ENCODE measurements around the gene IL18RAP. TPM values are rescaled to one million over a fixed set of nuclear protein-coding genes. Genes with fewer than 3 reads are reported as not detected.

IL18RAP gene
- total and polyA plus RNA-seq, 4 donors = 1.00 to 34.0 (median 7.5) TPM

DNA sequence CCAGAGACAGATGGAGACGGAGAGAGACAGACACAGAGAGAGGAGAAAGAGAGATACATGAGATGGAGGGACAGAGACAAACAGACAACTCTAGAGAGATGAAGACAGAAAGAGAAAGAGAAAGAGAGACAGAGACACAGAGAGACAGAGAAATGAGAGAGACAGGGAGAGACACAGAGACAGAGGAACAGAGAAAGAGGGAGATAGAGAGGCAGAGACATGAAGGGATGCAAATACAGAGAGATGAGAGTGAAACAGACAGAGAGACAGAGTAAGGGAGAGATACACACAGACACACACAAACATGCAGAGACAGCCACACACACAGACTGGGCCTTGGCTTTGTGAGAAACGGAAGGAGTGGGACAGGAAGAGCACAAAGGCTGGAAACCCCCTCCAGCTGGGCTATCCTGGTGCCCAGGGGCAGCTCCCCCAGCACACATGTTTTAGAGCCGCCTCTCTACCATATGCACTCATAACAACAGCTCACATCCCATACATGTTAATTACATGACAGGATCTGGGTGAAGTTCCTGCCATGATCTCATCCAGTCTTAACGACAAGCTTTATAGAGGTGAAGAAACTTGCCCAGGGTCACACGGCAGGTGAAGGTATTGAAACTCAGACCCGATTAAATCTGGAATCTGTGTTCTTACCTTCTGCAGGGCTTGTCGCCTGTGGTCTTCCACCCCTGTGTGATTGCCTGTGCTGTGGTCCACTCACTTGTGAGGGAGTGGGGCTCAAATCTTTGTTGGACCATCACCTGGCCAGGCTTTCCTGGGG is 35.0 kb upstream of the IL18RAP start:
- 91 to 94% methylated on average over 7 of the region's 7 CpGs for WGBS, 2 donors
- no peak for ATAC-seq (ENCODE audit: insufficient read depth, low FRiP score)
- Histone ChIP-seq H3K4me1 (ENCODE audit: control insufficient read depth in 5 of 5, insufficient read depth in 5 of 5, low read length in 5 of 5) (no peaks in the 10 kb centered on the region), H3K4me3 (no peak overlapping the region), H3K27me3 (ENCODE audit: control insufficient read depth in 3 of 3, insufficient read depth in 3 of 3, low read length in 2 of 3) (no peaks in the 10 kb centered on the region), H3K36me3 (ENCODE audit: control insufficient read depth in 4 of 4, insufficient read depth in 4 of 4, low read length in 4 of 4) (peaks cover 0 to 8% (median 0%) of the 10 kb centered on the region in 4 donors), H3K9ac (ENCODE audit: insufficient read depth in 1 of 2, low read length in 2 of 2) (no peak overlapping the region), H3K27ac (ENCODE audit: low read depth in 1 of 2, low read length in 1 of 2) (no peak overlapping the region), H3K9me3 (ENCODE audit: control insufficient read depth in 4 of 4, insufficient read depth in 3 of 4, low read length in 3 of 4) (peaks cover 0 to 3% (median 0%) of the 10 kb centered on the region in 4 donors)
- TF ChIP-seq, protein P1, sequence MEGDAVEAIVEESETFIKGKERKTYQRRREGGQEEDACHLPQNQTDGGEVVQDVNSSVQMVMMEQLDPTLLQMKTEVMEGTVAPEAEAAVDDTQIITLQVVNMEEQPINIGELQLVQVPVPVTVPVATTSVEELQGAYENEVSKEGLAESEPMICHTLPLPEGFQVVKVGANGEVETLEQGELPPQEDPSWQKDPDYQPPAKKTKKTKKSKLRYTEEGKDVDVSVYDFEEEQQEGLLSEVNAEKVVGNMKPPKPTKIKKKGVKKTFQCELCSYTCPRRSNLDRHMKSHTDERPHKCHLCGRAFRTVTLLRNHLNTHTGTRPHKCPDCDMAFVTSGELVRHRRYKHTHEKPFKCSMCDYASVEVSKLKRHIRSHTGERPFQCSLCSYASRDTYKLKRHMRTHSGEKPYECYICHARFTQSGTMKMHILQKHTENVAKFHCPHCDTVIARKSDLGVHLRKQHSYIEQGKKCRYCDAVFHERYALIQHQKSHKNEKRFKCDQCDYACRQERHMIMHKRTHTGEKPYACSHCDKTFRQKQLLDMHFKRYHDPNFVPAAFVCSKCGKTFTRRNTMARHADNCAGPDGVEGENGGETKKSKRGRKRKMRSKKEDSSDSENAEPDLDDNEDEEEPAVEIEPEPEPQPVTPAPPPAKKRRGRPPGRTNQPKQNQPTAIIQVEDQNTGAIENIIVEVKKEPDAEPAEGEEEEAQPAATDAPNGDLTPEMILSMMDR (IDR thresholded peaks at IDR 0.05; ENCODE audit: control extremely low read depth, extremely low read depth) = no peak
- DNase-seq = no peak

DNA sequence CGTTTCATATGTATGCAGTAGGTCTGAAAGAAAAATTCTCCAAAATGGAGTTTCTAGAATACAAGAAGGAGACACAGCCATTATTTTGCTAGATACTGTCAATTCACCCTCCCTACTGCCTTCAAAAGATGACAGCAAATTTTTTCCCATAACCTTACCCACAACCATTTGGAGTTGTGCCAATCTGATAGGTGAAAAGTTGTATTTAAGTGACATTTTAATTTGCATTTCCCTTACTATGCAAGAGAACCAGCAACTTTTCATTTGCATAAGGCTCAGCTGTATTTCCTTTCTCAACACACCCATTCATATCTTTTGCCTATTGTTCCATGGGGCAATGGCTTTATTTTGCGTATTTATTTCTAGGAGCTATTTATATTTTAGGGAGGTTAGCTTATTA is 31.4 kb upstream of the IL18RAP start:
- Histone ChIP-seq H3K4me1 (ENCODE audit: control insufficient read depth in 5 of 5, insufficient read depth in 5 of 5, low read length in 5 of 5) (no peaks in the 10 kb centered on the region), H3K9ac (ENCODE audit: insufficient read depth in 1 of 2, low read length in 2 of 2) (no peak overlapping the region), H3K4me3 (no peak overlapping the region), H3K9me3 (ENCODE audit: control insufficient read depth in 4 of 4, insufficient read depth in 3 of 4, low read length in 3 of 4) (no peaks in the 10 kb centered on the region), H3K27ac (ENCODE audit: low read depth in 1 of 2, low read length in 1 of 2) (no peak overlapping the region), H3K27me3 (ENCODE audit: control insufficient read depth in 3 of 3, insufficient read depth in 3 of 3, low read length in 2 of 3) (no peaks in the 10 kb centered on the region), H3K36me3 (ENCODE audit: control insufficient read depth in 4 of 4, insufficient read depth in 4 of 4, low read length in 4 of 4) (peaks cover 0 to 5% (median 0%) of the 10 kb centered on the region in 4 donors)
- no peak for ATAC-seq (ENCODE audit: insufficient read depth, low FRiP score)
- TF ChIP-seq, protein P1 (IDR thresholded peaks at IDR 0.05; ENCODE audit: control extremely low read depth, extremely low read depth) = no peak
- no peak for DNase-seq
- 71 to 76% methylated on average over 2 of the region's 2 CpGs for WGBS, 2 donors

DNA sequence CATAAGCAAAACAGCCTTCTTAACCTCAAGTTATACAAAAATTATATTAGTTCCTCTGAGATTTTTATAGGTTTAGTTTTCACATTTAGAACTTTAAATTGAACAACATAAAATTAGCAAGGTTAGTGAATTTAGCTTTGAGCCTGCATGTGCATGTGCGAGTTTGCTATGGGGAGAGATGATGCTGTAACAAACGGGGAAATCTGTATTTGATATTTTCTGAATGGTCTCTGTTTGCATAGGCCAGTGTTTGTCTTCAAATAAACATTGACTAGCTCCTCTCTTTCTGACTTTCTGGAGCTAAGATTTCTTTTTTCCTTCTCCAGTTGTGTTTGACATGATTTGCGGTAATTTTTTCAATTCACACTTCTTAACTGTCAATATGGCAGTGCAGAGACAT is 30.9 kb upstream of the IL18RAP start:
- Histone ChIP-seq H3K9ac (ENCODE audit: insufficient read depth in 1 of 2, low read length in 2 of 2) (no peak overlapping the region), H3K9me3 (ENCODE audit: control insufficient read depth in 4 of 4, insufficient read depth in 3 of 4, low read length in 3 of 4) (no peaks in the 10 kb centered on the region), H3K4me3 (no peak overlapping the region), H3K4me1 (ENCODE audit: control insufficient read depth in 5 of 5, insufficient read depth in 5 of 5, low read length in 5 of 5) (no peaks in the 10 kb centered on the region), H3K36me3 (ENCODE audit: control insufficient read depth in 4 of 4, insufficient read depth in 4 of 4, low read length in 4 of 4) (peaks cover 0 to 5% (median 0%) of the 10 kb centered on the region in 4 donors), H3K27me3 (ENCODE audit: control insufficient read depth in 3 of 3, insufficient read depth in 3 of 3, low read length in 2 of 3) (no peaks in the 10 kb centered on the region), H3K27ac (ENCODE audit: low read depth in 1 of 2, low read length in 1 of 2) (no peak overlapping the region)
- WGBS, 2 donors = 79% methylated on average over 3 of the region's 3 CpGs
- ATAC-seq (ENCODE audit: insufficient read depth, low FRiP score) (no peak), DNase-seq (no peak)
- TF ChIP-seq, protein P1 (IDR thresholded peaks at IDR 0.05; ENCODE audit: control extremely low read depth, extremely low read depth) = no peak
